GM12878 (cell line): ENCODE data around the gene ZNF451. TPM values are rescaled to one million over a fixed set of nuclear protein-coding genes. Genes with fewer than 3 reads are reported as not detected.

Experiments
- ATAC-seq: fragments of 200-7000 bp; cut with Tn5 transposase; 3 replicates; pipeline ENCODE4 v1.9.1; 2020; ENCODE audit warnings: mild to moderate bottlenecking, moderate library complexity
- BruUV-seq: library from RNA; stranded (reverse); fragments of 400-500 nt; replicated peaks from 2 replicates; lab custom pipeline; 2021; lab: Mats Ljungman, UMichigan
- CTCF ChIA-PET: fragments of 300-600 bp; sonication (Branson Sonifier 250); formaldehyde crosslinking; extraction: SDS; loops from one replicate; lab custom pipeline; 2021; ENCODE audit warnings: inconsistent platforms; lab: Yijun Ruan, JAX
- POLR2A ChIA-PET: fragments of 350-600 bp; formaldehyde crosslinking; extraction: SDS; loops from one replicate; lab custom pipeline; 2021; ENCODE audit warnings: inconsistent platforms; lab: Charles Lee
- RAD21 ChIA-PET: fragments of 300-600 bp; sonication (Branson Sonifier 250); formaldehyde crosslinking; loops from one replicate; lab custom pipeline; 2023; ENCODE audit warnings: antibody characterized with exemption; ENCODE audit not compliant: unreplicated experiment; lab: Charles Lee
- SMC1A ChIA-PET: fragments of 300-600 bp; sonication (Branson Sonifier 250); formaldehyde crosslinking; loops from one replicate; lab custom pipeline; 2023; ENCODE audit not compliant: unreplicated experiment, uncharacterized antibody; lab: Charles Lee
- DNase-seq: peaks from one replicate; pipeline ENCODE4 v3.0.0-alpha.2; 2011; ENCODE audit warnings: low read depth, low spot score
- FAIRE-seq: peaks from 3 replicates; lab custom pipeline; 2011; peaks lifted over from hg19 to GRCh38; lab: Jason Lieb, UNC
- H2AFZ ChIP-seq: 2 replicates; pipeline ENCODE4 v1.6.0; 2011; ENCODE audit warnings: low read depth, low read length, control low read depth; ENCODE audit not compliant: control insufficient read depth
- H3K27ac ChIP-seq: 2 replicates; pipeline ENCODE4 v1.5.1; 2011; ENCODE audit warnings: control low read depth; ENCODE audit not compliant: control insufficient read depth, insufficient read depth
- H3K27me3 ChIP-seq, 2 experiments: replicated peaks in 1 of 2; 2 replicates each; pipeline versions ENCODE4 v1.6.0 to v1.6.1; 2011; ENCODE audit warnings: low read length in 1 of 2; ENCODE audit not compliant: control insufficient read depth in 2 of 2, insufficient read depth in 2 of 2
- H3K36me3 ChIP-seq, 2 experiments: 2 replicates each; pipeline ENCODE4 v1.5.1; 2011; ENCODE audit warnings: low read length in 1 of 2; ENCODE audit not compliant: control insufficient read depth in 2 of 2, insufficient read depth in 2 of 2
- H3K4me1 ChIP-seq: 2 replicates; pipeline ENCODE4 v1.6.1; 2011; ENCODE audit warnings: mild to moderate bottlenecking, low read length, moderate library complexity, mixed read lengths; ENCODE audit not compliant: control insufficient read depth, insufficient read depth
- H3K4me2 ChIP-seq: 2 replicates; pipeline ENCODE4 v1.6.0; 2011; ENCODE audit warnings: control low read depth; ENCODE audit not compliant: control insufficient read depth, insufficient read depth
- H3K4me3 ChIP-seq: fragments of 200-600 bp; sonication (generic); 2 replicates; pipeline ENCODE4 v1.5.1; 2016
- H3K79me2 ChIP-seq: 2 replicates; pipeline ENCODE4 v1.6.0; 2011; ENCODE audit warnings: low read length; ENCODE audit not compliant: control insufficient read depth, insufficient read depth
- H3K9ac ChIP-seq: 2 replicates; pipeline ENCODE4 v1.8.0; 2011; ENCODE audit warnings: low read length, control low read depth, mixed read lengths; ENCODE audit not compliant: control insufficient read depth, insufficient read depth
- H3K9me3 ChIP-seq: replicated peaks from 3 replicates; pipeline ENCODE4 v1.5.1; 2011; ENCODE audit warnings: mild to moderate bottlenecking, low read length; ENCODE audit not compliant: control insufficient read depth, insufficient read depth
- H4K20me1 ChIP-seq: 2 replicates; pipeline ENCODE4 v1.6.0; 2011; ENCODE audit not compliant: control insufficient read depth, insufficient read depth
- BCLAF1 ChIP-seq: fragments of 450-650 bp; IDR thresholded peaks from 2 replicates; pipeline ENCODE4 v1.6.1; 2017; ENCODE audit warnings: antibody characterized with exemption, mild to moderate bottlenecking, moderate library complexity
- BMI1 ChIP-seq: fragments of 450-650 bp; IDR thresholded peaks from 2 replicates; pipeline ENCODE4 v1.6.1; 2016; ENCODE audit warnings: mild to moderate bottlenecking, moderate library complexity, borderline replicate concordance
- CHD2 ChIP-seq: IDR thresholded peaks from 2 replicates; pipeline ENCODE4 v1.6.1; 2011; ENCODE audit warnings: low read depth, low read length, improper control_type of control experiment, borderline replicate concordance
- CHD4 ChIP-seq: fragments of 200-600 bp; sonication (generic); IDR thresholded peaks from 2 replicates; pipeline ENCODE4 v1.6.1; 2016; ENCODE audit warnings: mild to moderate bottlenecking
- EZH2 ChIP-seq: IDR thresholded peaks from 2 replicates; pipeline ENCODE4 v1.6.1; 2012; ENCODE audit warnings: low read depth, mild to moderate bottlenecking, control low read depth, inconsistent platforms, low read length, borderline replicate concordance; ENCODE audit not compliant: control insufficient read depth
- FOXM1 ChIP-seq: IDR thresholded peaks from 2 replicates; pipeline ENCODE4 v1.6.1; 2012; ENCODE audit warnings: low read depth, mild to moderate bottlenecking, inconsistent platforms, low read length, moderate library complexity
- MYB ChIP-seq: fragments of 150-350 bp; IDR thresholded peaks from 2 replicates; pipeline ENCODE4 v1.6.1; 2014; ENCODE audit warnings: mild to moderate bottlenecking, low read depth, low read length, borderline replicate concordance
- PKNOX1 ChIP-seq: fragments of 450-650 bp; IDR thresholded peaks from 2 replicates; pipeline ENCODE4 v1.6.1; 2016; ENCODE audit warnings: mild to moderate bottlenecking
- POLR2A ChIP-seq: IDR thresholded peaks from 2 replicates; pipeline ENCODE4 v1.6.1; 2011; ENCODE audit warnings: low read depth, mild to moderate bottlenecking, low read length
- RELA ChIP-seq: fragments of 450-650 bp; IDR thresholded peaks from 2 replicates; pipeline ENCODE4 v1.8.0; 2014; ENCODE audit warnings: borderline replicate concordance; ENCODE audit not compliant: partially characterized antibody
- WGBS: methylation state at CpG from one replicate; pipeline ENCODE4 v1.1.6; 2016; ENCODE audit warnings: low lambda C conversion rate; ENCODE audit not compliant: insufficient replicate concordance, insufficient coverage; ENCODE audit errors: missing lambda C conversion rate; 5-methylcytosine and 5-hydroxymethylcytosine counted together
- in situ Hi-C: fragments of 300-500 bp; cut with MboI; formaldehyde crosslinking; loops from 9 replicates; pipeline ENCODE4 v1.14.3; 2018; ENCODE audit warnings: mixed read lengths
- intact Hi-C: fragments of 100-400 bp; cut with micrococcal nuclease; formaldehyde crosslinking; loops from one replicate; pipeline ENCODE4 v1.14.2; 2022; ENCODE audit not compliant: unreplicated experiment
- polyA plus RNA-seq, 11 experiments: library from polyadenylated mRNA; depleted of rRNA in 4 of 11; unstranded in 6 of 11; stranded (reverse) in 5 of 11; fragments of >200 nt; fragmentation: Nextera tagmentation in 4 of 11; fragmentation: Illumina TruSeq in 1 of 11; extraction: Ambion mirVana in 4 of 11; extraction: Trizol in 1 of 11; gene quantifications; 1 replicate in 1 of 11; 2 replicates in 10 of 11; pipeline versions ENCODE4 v1.2.1 to v1.2.3, GENCODE V29; 2011 to 2016; ENCODE audit warnings: inconsistent platforms in 2 of 11, missing spikeins in 2 of 11, low read depth in 1 of 11
- total RNA-seq, 4 experiments: library from RNA; depleted of rRNA in 3 of 4; stranded (reverse); fragments of >200 nt in 3 of 4; fragmentation: Illumina TruSeq in 1 of 4; extraction: Trizol in 1 of 4; gene quantifications; 2 replicates each; pipeline versions ENCODE4 v1.2.1 to v1.2.3, GENCODE V29; 2013 to 2021

ZNF451 gene
- total and polyA plus RNA-seq, 10 of the 15 experiments (the other 5 are each of a cell fraction or from before 2014, with no cell fraction given), result 6.5 to 44.4 (median 23.8) TPM

DNA sequence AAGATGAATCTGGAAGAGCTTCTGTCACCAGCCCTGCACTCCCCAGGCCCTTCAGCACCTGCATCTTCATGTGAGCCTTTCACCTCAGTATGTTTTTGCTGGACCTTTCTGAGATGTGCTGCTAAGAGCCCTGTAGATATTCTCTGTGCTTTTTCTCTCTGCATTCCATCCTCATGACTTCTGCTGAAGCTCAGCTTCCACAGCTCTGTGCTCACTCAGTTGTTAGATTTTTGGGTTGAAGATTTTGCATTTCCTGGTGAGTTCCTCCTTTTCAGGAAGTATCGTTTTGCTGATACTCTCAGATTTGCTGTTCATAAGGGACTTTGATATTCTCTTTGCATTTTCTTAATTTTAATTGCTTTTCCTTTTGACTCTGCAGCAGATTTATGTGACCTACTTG, 25.2 kb upstream of the ZNF451 start:
- TF ChIP-seq RELA (no peak), BMI1 (no peak)
- no peaks in the 10 kb centered on the region for H3K4me1 ChIP-seq
- no peak overlapping the region for H3K9ac ChIP-seq
- FAIRE-seq, result no peak
- H2AFZ ChIP-seq, result no peak overlapping the region
- ChIA-PET RAD21 (no interaction called here), SMC1A (no interaction called here), CTCF (interaction anchor here (0.5 to 0.7 kb wide), 2 partner anchors 48 to 297 kb away, joined by 3 read pairs; no protein-coding TSS in a partner anchor), POLR2A (no interaction called here)
- no peak overlapping the region for H3K27ac ChIP-seq
- H3K27me3 ChIP-seq, result no peaks in the 10 kb centered on the region
- ATAC-seq, result no peak
- BruUV-seq, result no TSS peak
- no peak for DNase-seq
- no peak overlapping the region for H3K4me2 ChIP-seq
- WGBS, result 0% methylated on average over 1 of the region's 1 CpG
- peaks cover 0 to 13% of the 10 kb centered on the region in 2 experiments; a peak in 1 of 4 replicates for H3K36me3 ChIP-seq
- no peaks in the 10 kb centered on the region for H4K20me1 ChIP-seq
- H3K4me3 ChIP-seq, result no peak overlapping the region
- in situ Hi-C loops, result no loop called here
- H3K9me3 ChIP-seq, result no peaks in the 10 kb centered on the region
- intact Hi-C loops, result no loop called here
- no peaks in the 10 kb centered on the region for H3K79me2 ChIP-seq

DNA sequence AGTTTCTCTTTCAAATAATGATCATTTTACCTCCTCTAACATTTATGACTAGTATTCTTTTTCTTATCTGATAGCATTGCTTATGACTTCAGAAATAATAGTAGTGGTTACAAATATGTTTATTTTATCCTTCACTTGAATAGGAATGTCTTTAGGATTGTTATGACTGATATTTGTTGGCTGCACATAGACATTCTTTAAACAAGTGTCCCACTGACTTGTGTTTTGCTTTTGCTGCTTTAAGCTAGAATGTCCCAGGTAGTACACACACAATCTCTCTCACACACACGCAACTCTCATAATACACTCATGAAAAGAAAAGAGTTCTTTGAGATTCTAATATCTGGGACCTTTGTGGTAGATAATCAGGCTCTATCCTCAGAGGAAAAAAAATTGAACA, 21.9 kb upstream of the ZNF451 start:
- in situ Hi-C loops (no loop called here), intact Hi-C loops (no loop called here)
- DNase-seq (no peak), ATAC-seq (no peak), FAIRE-seq (no peak)
- H3K9ac ChIP-seq, result no peak overlapping the region
- no peaks in the 10 kb centered on the region for H3K79me2 ChIP-seq
- H2AFZ ChIP-seq, result no peak overlapping the region
- BruUV-seq, result no TSS peak
- peaks cover 0 to 9% of the 10 kb centered on the region in 2 experiments; a peak in 1 of 4 replicates for H3K36me3 ChIP-seq
- no peak overlapping the region for H3K27ac ChIP-seq
- H3K4me2 ChIP-seq, result no peak overlapping the region
- 100% methylated on average over 1 of the region's 1 CpG for WGBS
- H3K4me3 ChIP-seq, result no peak overlapping the region
- CTCF ChIA-PET, result no interaction called here
- POLR2A ChIA-PET, result no interaction called here
- TF ChIP-seq FOXM1 (no peak), RELA (no peak), PKNOX1 (no peak), EZH2 (no peak), POLR2A (no peak), BCLAF1 (no peak), CHD4 (no peak), MYB (no peak), CHD2 (no peak)
- no peaks in the 10 kb centered on the region for H3K9me3 ChIP-seq
- H4K20me1 ChIP-seq, result no peaks in the 10 kb centered on the region
- no peaks in the 10 kb centered on the region for H3K27me3 ChIP-seq
- H3K4me1 ChIP-seq, result no peaks in the 10 kb centered on the region
- SMC1A ChIA-PET, result interaction anchor here (0.6 kb wide), 1 partner anchor 31 kb away, joined by 3 read pairs; no protein-coding TSS in a partner anchor
- RAD21 ChIA-PET, result no interaction called here
